Activated CD4-positive, CD25-positive, alpha-beta regulatory T cell (primary cell): ENCODE data around the gene CACTIN.
"Not testable (repeated sequence)": the region's sequence is repeated elsewhere in the genome, so short reads cannot be mapped to it uniquely, and the experiment has no call there.

Source experiments
- DNase-seq, 4 experiments: peaks; one replicate each; lab custom pipeline; 2025; lab: John Stamatoyannopoulos, UW

CACTIN gene

GRCh38 chr19:3626473-3627350 lies at the start of gene CACTIN:
TSS of gene CACTIN (minus strand) at chr19:3626790. CDS start at chr19:3626762, 28 bp downstream.
- DNase-seq, result peak; percentile 96 to 98 (median 98)

GRCh38 chr19:3674784-3675543 lies 48.4 kb upstream of the CACTIN start:
- no peak for DNase-seq

GRCh38 chr19:3673506-3674439 lies 47.2 kb upstream of the CACTIN start:
- no peak for DNase-seq

- DNase-seq, result no peak
Measured at GRCh38 chr19:3672993-3673392, 46.4 kb upstream of the CACTIN start.

GRCh38 chr19:3672575-3672948 lies 46.0 kb upstream of the CACTIN start:
- DNase-seq, result no peak

- peak in 2 of 4 experiments; percentile 22 to 43 for DNase-seq
Measured at GRCh38 chr19:3671680-3672574, 45.3 kb upstream of the CACTIN start.

DNA sequence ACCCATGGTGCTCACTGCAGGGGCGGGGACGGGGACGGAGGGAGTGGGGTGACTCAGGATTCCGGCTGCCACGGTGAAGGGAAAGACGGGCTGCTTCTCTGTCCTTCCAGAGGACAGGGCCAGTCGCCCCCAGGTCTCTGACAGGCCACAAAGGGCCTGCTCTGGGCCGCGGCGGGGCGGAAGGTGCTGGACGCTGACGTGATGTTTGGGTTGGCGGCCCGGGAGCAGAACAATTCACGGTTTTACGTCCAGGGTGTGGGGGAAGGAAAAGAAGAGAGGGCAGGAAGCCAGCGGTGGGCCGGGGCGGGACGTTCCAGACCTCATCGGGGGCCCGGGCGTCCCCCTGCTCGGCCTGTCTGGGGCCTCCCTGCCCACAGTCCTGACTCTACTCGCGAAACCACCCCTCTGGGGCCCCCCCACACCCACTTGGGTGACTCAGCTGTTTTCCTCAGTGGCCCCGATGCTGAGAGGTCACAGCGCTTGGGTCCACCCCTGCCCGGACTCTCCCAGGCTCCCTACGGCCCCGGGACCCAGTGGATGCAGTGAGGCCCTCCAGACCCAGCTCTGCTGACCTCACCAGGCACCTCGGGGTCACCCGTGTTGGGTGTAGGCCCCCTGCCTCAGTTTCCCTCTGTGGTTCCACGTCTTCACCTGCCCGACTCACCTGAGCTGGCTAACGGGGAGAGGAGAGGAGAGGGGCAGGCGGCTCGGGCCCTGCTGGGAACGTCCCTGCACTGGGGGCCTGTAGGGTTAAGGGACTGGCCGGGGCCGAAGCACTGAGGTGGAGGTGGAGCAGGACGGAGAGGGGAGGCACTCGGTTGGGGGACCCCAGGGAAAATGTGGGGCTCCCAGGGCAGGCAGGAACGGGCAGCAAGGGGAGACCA lies 44.4 kb upstream of the CACTIN start:
- DNase-seq, result peak in 2 of 4 experiments; percentile 25 to 31

- DNase-seq, result no peak
Measured at GRCh38 chr19:3669947-3670795, 43.6 kb upstream of the CACTIN start.

DNA sequence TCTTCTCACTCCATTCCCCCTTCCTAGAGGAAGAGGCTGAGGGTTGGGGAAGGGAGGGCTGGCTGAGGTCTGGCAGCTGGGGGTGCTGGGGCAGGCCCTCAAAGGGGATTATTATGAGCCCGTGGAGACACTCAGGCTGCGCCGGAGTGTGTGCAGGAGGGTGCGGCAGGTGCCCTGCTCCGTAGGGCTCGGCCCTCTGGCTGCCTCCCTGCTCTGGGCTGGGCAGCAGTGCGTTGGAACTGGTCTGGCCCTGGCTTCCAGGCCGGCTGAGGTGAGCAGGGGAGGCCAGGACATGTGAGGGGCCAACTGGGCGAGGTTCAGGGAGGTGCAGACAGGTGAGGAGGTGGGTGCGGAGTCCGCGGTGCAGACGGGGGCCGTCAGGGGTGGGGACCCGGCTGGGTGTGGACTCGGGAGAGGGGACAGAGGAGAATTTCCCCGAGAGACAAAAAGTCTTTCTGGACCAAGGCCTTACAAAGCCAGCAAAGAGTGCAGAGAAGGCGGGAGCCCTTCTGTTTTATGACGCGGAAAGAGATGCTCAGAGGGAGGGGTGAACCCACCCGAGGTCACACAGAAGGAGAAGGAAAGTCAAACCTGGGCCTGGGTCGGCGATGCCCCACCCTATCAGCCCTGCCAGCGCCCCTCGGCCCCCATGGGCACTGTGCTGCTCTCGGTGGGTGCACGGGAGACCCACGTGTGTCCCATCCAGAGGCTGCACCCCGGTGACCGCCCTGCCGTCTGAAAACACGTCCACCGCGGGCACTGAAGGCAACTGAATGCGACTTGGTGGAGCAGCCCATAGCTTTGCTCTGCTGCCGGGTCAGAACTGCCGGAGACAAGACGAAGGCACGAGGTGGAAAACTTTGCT lies 42.7 kb upstream of the CACTIN start:
- no peak for DNase-seq

DNA sequence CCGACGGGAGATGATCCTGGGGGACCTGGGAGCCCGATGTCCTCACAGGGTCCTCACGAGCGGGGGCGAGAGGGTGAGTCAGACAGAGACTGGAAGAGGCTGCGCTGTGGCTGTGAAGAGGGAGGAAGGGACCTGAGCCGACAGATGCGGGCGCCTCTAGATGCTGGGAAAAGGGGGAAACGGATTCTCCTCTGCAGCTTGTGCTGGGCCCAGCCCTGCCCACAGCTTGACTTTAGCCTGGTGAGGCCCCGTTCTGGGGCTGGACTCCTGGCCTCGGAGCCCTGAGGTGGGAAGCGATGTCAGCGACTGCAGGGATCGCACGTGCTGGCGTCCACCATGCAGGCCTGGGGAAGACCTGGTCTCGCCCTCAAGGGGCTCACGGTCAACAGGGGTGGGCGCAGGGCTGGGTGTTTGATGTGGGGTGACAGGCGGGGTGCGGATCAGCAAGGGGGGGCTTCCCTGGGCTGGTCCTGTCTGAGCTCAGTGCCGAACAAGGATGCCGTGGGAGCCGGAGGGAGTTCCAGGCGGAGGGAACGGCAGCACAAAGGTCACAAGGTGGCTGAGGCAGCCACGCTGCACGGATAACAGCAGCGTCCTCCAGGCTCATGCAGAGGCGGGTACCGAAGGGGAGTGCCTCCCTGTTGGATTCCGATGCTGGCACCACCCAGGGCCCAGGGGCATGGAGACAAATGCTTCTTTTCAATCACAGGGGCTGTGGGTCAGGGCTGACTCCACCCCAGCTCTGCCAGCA lies 41.9 kb upstream of the CACTIN start:
- no peak for DNase-seq

DNA sequence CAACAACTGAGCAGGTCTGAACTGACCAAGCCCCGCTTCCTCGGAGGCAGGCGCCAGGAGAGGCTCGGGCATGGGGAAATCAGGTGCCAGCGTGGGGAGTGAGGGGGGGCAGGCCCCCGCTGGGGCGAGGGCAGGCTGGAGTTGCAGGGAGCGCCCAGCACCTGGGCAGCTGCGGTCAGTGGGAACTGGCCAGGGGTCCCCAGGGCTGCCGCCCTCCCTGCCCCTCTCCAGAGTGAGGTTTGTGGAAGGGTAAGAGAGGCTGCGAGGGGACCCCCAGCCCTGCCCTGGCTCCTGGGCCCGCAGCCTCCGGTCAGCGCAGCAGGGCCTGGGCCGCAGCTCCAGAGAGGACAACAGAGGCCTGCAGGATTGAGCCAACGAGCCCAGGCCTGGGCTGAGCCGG lies 41.2 kb upstream of the CACTIN start:
- no peak for DNase-seq

GRCh38 chr19:3667037-3667638 lies 40.5 kb upstream of the CACTIN start:
- no peak for DNase-seq

- not testable (repeated sequence) for DNase-seq
Measured at GRCh38 chr19:3666545-3666856, 39.9 kb upstream of the CACTIN start.

- DNase-seq, result peak; percentile 53 to 71 (median 60)
Measured at GRCh38 chr19:3665681-3666544, 39.3 kb upstream of the CACTIN start.

- DNase-seq, result no peak
Measured at GRCh38 chr19:3664879-3665642, 38.5 kb upstream of the CACTIN start.
